A549 (cell line): ENCODE data around the gene PDCD6IP.
"Not testable (repeated sequence)": the region's sequence is repeated elsewhere in the genome, so short reads cannot be mapped to it uniquely, and the experiment has no call there.

Experiments
- EP300 ChIP-seq, 2 experiments: fragments of >200 bp; sonication (Bioruptor Twin); formaldehyde crosslinking; IDR thresholded peaks; 2 replicates in 1 of 2; 3 replicates in 1 of 2; pipeline ENCODE4 v1.6.1; 2016 to 2017
- POLR2A ChIP-seq: IDR thresholded peaks from 2 replicates; pipeline ENCODE4 v1.6.1; 2012; ENCODE audit warnings: mild to moderate bottlenecking, low read length
- TF ChIP-seq, protein P1 (sequence below): fragments of >200 bp; sonication (Bioruptor Twin); formaldehyde crosslinking; IDR thresholded peaks from 3 replicates; pipeline ENCODE4 v1.5.1; 2016
- TF ChIP-seq, protein P2 (sequence below): IDR thresholded peaks from 2 replicates; pipeline ENCODE4 v1.6.1; 2012; ENCODE audit warnings: low read depth, borderline replicate concordance
- TF ChIP-seq, protein P3 (sequence below): fragments of 450-650 bp; IDR thresholded peaks from 2 replicates; pipeline ENCODE4 v1.6.1; 2014; ENCODE audit warnings: antibody characterized with exemption

DNA sequence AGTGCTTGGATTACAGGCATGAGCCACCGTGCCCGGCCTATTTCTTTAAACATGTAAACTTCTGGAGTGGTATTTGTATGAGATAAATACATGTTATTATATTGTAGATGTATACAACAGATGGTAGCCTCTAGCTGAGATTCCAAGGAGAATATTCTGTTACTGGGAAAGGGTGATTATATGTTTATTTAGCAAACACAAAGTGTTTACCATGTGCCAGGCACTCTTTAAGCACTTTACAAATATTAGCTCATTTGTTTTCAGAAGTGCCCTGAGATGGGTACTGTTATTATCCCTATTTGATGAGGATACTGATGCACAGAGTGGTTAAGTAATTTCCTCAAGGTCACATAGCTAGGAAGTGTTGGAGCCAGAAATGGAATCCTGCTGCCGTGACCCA is 38.8 kb downstream of the PDCD6IP start:
- TF ChIP-seq, protein P1, sequence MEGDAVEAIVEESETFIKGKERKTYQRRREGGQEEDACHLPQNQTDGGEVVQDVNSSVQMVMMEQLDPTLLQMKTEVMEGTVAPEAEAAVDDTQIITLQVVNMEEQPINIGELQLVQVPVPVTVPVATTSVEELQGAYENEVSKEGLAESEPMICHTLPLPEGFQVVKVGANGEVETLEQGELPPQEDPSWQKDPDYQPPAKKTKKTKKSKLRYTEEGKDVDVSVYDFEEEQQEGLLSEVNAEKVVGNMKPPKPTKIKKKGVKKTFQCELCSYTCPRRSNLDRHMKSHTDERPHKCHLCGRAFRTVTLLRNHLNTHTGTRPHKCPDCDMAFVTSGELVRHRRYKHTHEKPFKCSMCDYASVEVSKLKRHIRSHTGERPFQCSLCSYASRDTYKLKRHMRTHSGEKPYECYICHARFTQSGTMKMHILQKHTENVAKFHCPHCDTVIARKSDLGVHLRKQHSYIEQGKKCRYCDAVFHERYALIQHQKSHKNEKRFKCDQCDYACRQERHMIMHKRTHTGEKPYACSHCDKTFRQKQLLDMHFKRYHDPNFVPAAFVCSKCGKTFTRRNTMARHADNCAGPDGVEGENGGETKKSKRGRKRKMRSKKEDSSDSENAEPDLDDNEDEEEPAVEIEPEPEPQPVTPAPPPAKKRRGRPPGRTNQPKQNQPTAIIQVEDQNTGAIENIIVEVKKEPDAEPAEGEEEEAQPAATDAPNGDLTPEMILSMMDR = not testable (repeated sequence)
- not testable (repeated sequence) for TF ChIP-seq EP300 (IDR thresholded peaks at IDR 0.05); POLR2A
- TF ChIP-seq, protein P2, sequence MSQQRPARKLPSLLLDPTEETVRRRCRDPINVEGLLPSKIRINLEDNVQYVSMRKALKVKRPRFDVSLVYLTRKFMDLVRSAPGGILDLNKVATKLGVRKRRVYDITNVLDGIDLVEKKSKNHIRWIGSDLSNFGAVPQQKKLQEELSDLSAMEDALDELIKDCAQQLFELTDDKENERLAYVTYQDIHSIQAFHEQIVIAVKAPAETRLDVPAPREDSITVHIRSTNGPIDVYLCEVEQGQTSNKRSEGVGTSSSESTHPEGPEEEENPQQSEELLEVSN = not testable (repeated sequence)
- TF ChIP-seq, protein P3, sequence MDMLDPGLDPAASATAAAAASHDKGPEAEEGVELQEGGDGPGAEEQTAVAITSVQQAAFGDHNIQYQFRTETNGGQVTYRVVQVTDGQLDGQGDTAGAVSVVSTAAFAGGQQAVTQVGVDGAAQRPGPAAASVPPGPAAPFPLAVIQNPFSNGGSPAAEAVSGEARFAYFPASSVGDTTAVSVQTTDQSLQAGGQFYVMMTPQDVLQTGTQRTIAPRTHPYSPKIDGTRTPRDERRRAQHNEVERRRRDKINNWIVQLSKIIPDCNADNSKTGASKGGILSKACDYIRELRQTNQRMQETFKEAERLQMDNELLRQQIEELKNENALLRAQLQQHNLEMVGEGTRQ = not testable (repeated sequence)
